ENCODE data around the gene SLC9A3. TPM values are rescaled to one million over a fixed set of nuclear protein-coding genes. Genes with fewer than 3 reads are reported as not detected.

Gene SLC9A3
- total RNA-seq, 4 donors from 2014 or later = 1.7 to 4.5 (median 2.9) TPM

DNA sequence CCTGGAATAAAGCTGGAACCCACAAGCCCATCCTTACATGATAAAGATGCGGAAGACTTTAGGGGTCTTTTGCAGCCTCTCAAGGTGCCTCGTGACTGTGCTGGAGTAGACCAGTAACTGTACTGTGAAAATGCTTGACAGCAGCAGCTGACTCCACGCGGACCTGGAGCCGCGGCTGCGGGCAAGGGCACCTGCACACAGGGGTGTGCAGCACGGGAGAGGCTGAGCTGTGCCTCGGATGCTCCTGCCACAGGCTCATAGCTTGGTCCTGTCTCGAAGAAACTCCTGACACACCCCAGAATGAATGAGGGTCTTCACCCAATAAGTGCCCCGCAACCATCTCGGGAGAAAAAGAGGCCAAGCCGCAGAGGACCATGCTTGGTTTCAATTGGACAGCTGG lies 47.5 kb upstream of the SLC9A3 start:
- H3K4me3 ChIP-seq = no peak overlapping the region
- DNase-seq (no peak), ATAC-seq (no peak)
- H3K9me3 ChIP-seq = peaks cover 0 to under 1% (median 0%) of the 10 kb centered on the region in 3 donors
- H3K27me3 ChIP-seq = peaks cover 11 to 32% (median 17%) of the 10 kb centered on the region in 3 donors
- H3K4me1 ChIP-seq = no peaks in the 10 kb centered on the region
- TF ChIP-seq CTCF (IDR thresholded peaks at IDR 0.05 in 4 of 5, conservative IDR thresholded peaks at IDR 0.05 in 1 of 5) (no peak), POLR2A (IDR thresholded peaks at IDR 0.05) (no peak)
- intact Hi-C loops (cut with DNase I; ENCODE audit: low total_unique reads) (no loop called here), in situ Hi-C loops (cut with MboI; ENCODE audit: low sequenced_read_pairs in 4 of 4) (no loop called here)
- H3K36me3 ChIP-seq = no peaks in the 10 kb centered on the region
- no peak overlapping the region for H3K27ac ChIP-seq

GRCh38 chr5:570886-571285 lies 46.6 kb upstream of the SLC9A3 start:
- in situ Hi-C loops (cut with MboI; ENCODE audit: low sequenced_read_pairs in 4 of 4) (no loop called here), intact Hi-C loops (cut with DNase I; ENCODE audit: low total_unique reads) (no loop called here)
- no peak for DNase-seq

DNA sequence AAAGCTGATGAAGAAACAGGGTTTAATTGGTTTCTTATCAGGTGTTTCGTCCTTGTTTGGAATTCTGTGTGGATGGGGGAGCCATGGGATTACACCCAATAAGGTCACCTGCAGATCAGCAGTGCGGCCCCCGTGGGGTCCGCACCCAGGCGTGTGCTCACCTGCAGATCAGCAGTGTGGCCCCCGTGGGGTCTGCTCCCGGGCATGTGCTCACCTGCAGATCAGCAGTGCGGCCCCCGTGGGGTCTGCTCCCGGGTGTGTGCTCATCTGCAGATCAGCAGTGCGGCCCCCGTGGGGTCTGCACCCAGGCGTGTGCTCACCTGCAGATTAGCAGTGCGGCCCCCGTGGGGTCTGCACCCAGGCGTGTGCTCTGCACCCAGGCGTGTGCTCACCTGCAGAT lies 46.2 kb upstream of the SLC9A3 start:
- Histone ChIP-seq H3K27me3 (peaks cover 17 to 36% (median 20%) of the 10 kb centered on the region in 3 donors), H3K36me3 (no peaks in the 10 kb centered on the region), H3K27ac (no peak overlapping the region), H3K4me1 (no peaks in the 10 kb centered on the region), H3K4me3 (no peak overlapping the region), H3K9me3 (no peaks in the 10 kb centered on the region)
- DNase-seq (no peak), ATAC-seq (no peak)
- TF ChIP-seq POLR2A (IDR thresholded peaks at IDR 0.05) (no peak), CTCF (IDR thresholded peaks at IDR 0.05 in 4 of 5, conservative IDR thresholded peaks at IDR 0.05 in 1 of 5) (no peak)
- in situ Hi-C loops (cut with MboI; ENCODE audit: low sequenced_read_pairs in 4 of 4) = no loop called here
- intact Hi-C loops (cut with DNase I; ENCODE audit: low total_unique reads) = no loop called here

More at GRCh38 chr5:570886-571285, 46.6 kb upstream of the SLC9A3 start:
- Histone ChIP-seq H3K4me3 (no peak overlapping the region), H3K9me3 (no peaks in the 10 kb centered on the region), H3K27ac (no peak overlapping the region), H3K36me3 (no peaks in the 10 kb centered on the region), H3K4me1 (no peaks in the 10 kb centered on the region), H3K27me3 (peaks cover 17 to 37% (median 18%) of the 10 kb centered on the region in 3 donors)
- TF ChIP-seq POLR2A (IDR thresholded peaks at IDR 0.05) = no peak
- no peak for TF ChIP-seq CTCF (IDR thresholded peaks at IDR 0.05 in 4 of 5, conservative IDR thresholded peaks at IDR 0.05 in 1 of 5)
- no peak for ATAC-seq

- Histone ChIP-seq H3K4me1 (no peaks in the 10 kb centered on the region), H3K4me3 (no peak overlapping the region), H3K36me3 (no peaks in the 10 kb centered on the region), H3K9me3 (no peaks in the 10 kb centered on the region), H3K27ac (no peak overlapping the region), H3K27me3 (peaks cover 17 to 32% (median 20%) of the 10 kb centered on the region in 3 donors)
- DNase-seq = no peak
- ATAC-seq = no peak
- in situ Hi-C loops (cut with MboI; ENCODE audit: low sequenced_read_pairs in 4 of 4) = no loop called here
- TF ChIP-seq POLR2A (IDR thresholded peaks at IDR 0.05) (no peak), CTCF (IDR thresholded peaks at IDR 0.05 in 4 of 5, conservative IDR thresholded peaks at IDR 0.05 in 1 of 5) (no peak)
- intact Hi-C loops (cut with DNase I; ENCODE audit: low total_unique reads) = no loop called here
Measured at GRCh38 chr5:569868-570361, 45.7 kb upstream of the SLC9A3 start.

DNA sequence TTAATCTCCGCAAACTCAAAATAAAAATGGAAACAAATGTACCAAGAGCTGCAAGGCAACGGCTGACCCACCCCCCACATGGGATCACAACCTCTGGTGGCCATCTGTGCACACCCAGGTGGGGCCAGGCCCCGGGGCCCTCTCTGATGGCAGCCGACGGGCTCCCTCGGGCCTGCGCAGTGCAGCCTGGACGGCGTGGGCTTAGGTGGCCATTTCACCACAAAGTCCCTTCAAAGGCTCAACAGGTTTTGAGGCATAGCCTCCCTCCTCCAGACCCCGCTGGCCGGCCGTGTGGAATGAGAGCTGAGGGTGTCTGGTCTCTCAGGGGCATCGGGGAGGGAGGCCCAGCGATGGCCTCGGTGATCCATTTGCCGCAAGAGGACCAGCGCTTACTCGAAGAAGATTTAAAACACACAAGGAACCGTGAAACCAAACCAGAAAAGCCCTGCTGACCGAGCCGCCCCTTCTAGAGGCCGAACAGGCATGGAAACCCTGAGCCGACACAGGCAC lies 45.2 kb upstream of the SLC9A3 start:
- H3K36me3 ChIP-seq = no peaks in the 10 kb centered on the region
- DNase-seq (no peak), ATAC-seq (no peak)
- no peak overlapping the region for H3K27ac ChIP-seq
- H3K4me1 ChIP-seq = no peaks in the 10 kb centered on the region
- H3K9me3 ChIP-seq = no peaks in the 10 kb centered on the region
- H3K4me3 ChIP-seq = no peak overlapping the region
- intact Hi-C loops (cut with DNase I; ENCODE audit: low total_unique reads) = no loop called here
- H3K27me3 ChIP-seq = peaks cover 17 to 33% (median 20%) of the 10 kb centered on the region in 3 donors
- TF ChIP-seq POLR2A (IDR thresholded peaks at IDR 0.05) (no peak), CTCF (IDR thresholded peaks at IDR 0.05 in 4 of 5, conservative IDR thresholded peaks at IDR 0.05 in 1 of 5) (no peak)
- in situ Hi-C loops (cut with MboI; ENCODE audit: low sequenced_read_pairs in 4 of 4) = no loop called here

Data from gastrocnemius medialis (tissue), 4 donors.